Panc1 (cell line): ENCODE measurements around the gene SMIM38. TPM values are rescaled to one million over a fixed set of nuclear protein-coding genes. Genes with fewer than 3 reads are reported as not detected.

Experiments
- ATAC-seq: fragments of 200-7000 bp; cut with Tn5 transposase; 2 replicates; pipeline ENCODE4 v1.9.1; 2020; ENCODE audit warnings: mild to moderate bottlenecking, moderate library complexity
- BruUV-seq: library from RNA; stranded (reverse); fragments of 400-500 nt; replicated peaks from 2 replicates; lab custom pipeline; 2021; lab: Mats Ljungman, UMichigan
- CTCF ChIA-PET: fragments of 300-600 bp; sonication (Branson Sonifier 250); formaldehyde crosslinking; loops from one replicate; lab custom pipeline; 2022; ENCODE audit warnings: antibody characterized with exemption; lab: Charles Lee
- POLR2A ChIA-PET: fragments of 300-600 bp; sonication (Branson Sonifier 250); formaldehyde crosslinking; loops from one replicate; lab custom pipeline; 2022; ENCODE audit warnings: antibody characterized with exemption; lab: Charles Lee
- DNase-seq: peaks from one replicate; pipeline ENCODE4 v3.0.0-alpha.2; 2010; ENCODE audit warnings: low read depth, low spot score
- H3K27ac ChIP-seq: 2 replicates; pipeline ENCODE4 v1.5.1; 2011; ENCODE audit warnings: mild to moderate bottlenecking, low read length, inconsistent platforms
- H3K27me3 ChIP-seq: fragments of 200-500 bp; sonication (Bioruptor generic); 2 replicates; pipeline ENCODE4 v1.6.0; 2014; ENCODE audit warnings: low read length, inconsistent platforms; ENCODE audit not compliant: control insufficient read depth, insufficient read depth
- H3K36me3 ChIP-seq: fragments of 200-500 bp; sonication (Bioruptor generic); 2 replicates; pipeline ENCODE4 v1.5.1; 2014; ENCODE audit warnings: inconsistent platforms, mild to moderate bottlenecking, low read length, moderate library complexity; ENCODE audit not compliant: control insufficient read depth, insufficient read depth
- H3K4me1 ChIP-seq: 2 replicates; pipeline ENCODE4 v1.5.1; 2011; ENCODE audit warnings: inconsistent platforms, mild to moderate bottlenecking, low read length, moderate library complexity; ENCODE audit not compliant: control insufficient read depth, insufficient read depth
- H3K4me3 ChIP-seq, 2 experiments: 2 replicates each; pipeline ENCODE4 v1.5.1; 2011 to 2012; ENCODE audit warnings: low read depth in 2 of 2, low read length in 2 of 2, mild to moderate bottlenecking in 2 of 2, inconsistent platforms in 1 of 2, moderate library complexity in 1 of 2
- H3K9me3 ChIP-seq: fragments of 200-500 bp; sonication (Bioruptor generic); 2 replicates; pipeline ENCODE4 v1.5.1; 2014; ENCODE audit warnings: low read depth, mild to moderate bottlenecking, inconsistent platforms, low read length, moderate library complexity; ENCODE audit not compliant: control insufficient read depth, insufficient read depth
- POLR2AphosphoS5 ChIP-seq: IDR thresholded peaks from 2 replicates; pipeline ENCODE4 v1.6.1; 2012; ENCODE audit warnings: mild to moderate bottlenecking, low read depth, low read length, moderate library complexity
- SIN3A ChIP-seq: IDR thresholded peaks from 2 replicates; pipeline ENCODE4 v1.6.1; 2012; ENCODE audit warnings: low read depth, mild to moderate bottlenecking, low read length, moderate library complexity, borderline replicate concordance; ENCODE audit not compliant: insufficient read depth
- TCF7L2 ChIP-seq: IDR thresholded peaks from 2 replicates; pipeline ENCODE4 v1.6.1; 2011; ENCODE audit warnings: mild to moderate bottlenecking, low read depth, low read length, inconsistent platforms
- in situ Hi-C: cut with HindIII; loops from 2 replicates; pipeline ENCODE4 v1.10.0; 2016; ENCODE audit warnings: low sequenced_read_pairs, low pct_unique_long_range_greater_than_20kb
- intact Hi-C: fragments of 100-400 bp; cut with micrococcal nuclease; formaldehyde crosslinking; loops from one replicate; pipeline ENCODE4 v1.10.0; 2022; ENCODE audit not compliant: unreplicated experiment
- total RNA-seq: library from RNA; stranded (reverse); gene quantifications from one replicate; pipeline ENCODE4 v1.2.1, GENCODE V29; 2021; ENCODE audit not compliant: unreplicated experiment
- TF ChIP-seq, protein P1 (sequence below), 2 experiments: IDR thresholded peaks; 2 replicates each; pipeline ENCODE4 v1.6.1; 2011 to 2012; ENCODE audit warnings: low read depth in 2 of 2, control low read depth in 1 of 2, low read length in 1 of 2, mild to moderate bottlenecking in 1 of 2, moderate library complexity in 1 of 2; ENCODE audit not compliant: insufficient read depth in 1 of 2
- TF ChIP-seq, protein P2 (sequence below): fragments of 450-650 bp; IDR thresholded peaks from 2 replicates; pipeline ENCODE4 v1.5.1; 2017; ENCODE audit warnings: mild to moderate bottlenecking

The SMIM38 gene
- total RNA-seq, 1 experiment from 2014 or later, result 0.46 TPM

DNA sequence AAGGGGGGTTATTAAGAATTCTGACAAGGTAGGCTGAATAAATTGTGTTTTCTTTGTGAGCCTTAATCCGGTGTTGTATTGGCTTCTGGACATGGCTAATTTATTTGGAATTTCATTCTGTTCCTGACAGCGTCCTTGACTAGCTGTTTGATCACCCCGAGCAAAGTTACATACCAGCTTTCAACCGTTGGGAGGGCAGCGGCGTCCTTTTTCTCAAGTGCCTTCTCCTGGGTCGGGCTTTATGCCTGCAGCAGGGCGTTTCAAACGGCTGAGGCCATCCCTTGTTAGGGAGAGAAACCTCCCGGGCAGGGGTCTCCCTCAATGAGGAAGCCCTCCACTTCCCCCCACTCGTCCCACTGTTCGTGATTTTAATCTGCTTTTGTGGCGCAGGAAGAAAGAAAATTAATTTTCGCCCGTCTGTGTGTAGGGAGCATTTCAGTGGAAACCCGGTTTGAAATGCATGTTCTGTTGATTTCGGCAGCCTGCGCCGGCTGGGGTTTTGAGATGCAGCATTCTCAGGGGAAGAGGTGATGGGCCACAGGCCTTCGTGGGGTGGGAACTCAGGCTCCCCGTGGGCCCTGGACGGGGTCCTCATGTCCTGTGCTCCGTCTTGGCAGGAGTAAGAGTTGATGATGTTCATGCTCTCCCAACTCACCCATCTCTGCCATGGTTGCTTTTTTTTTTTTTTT, 2.9 kb upstream of the SMIM38 start:
- BruUV-seq, result no TSS peak
- Histone ChIP-seq H3K27ac (no peak overlapping the region), H3K4me3 (no peak overlapping the region), H3K27me3 (no peaks in the 10 kb centered on the region), H3K36me3 (no peaks in the 10 kb centered on the region), H3K9me3 (no peaks in the 10 kb centered on the region), H3K4me1 (no peaks in the 10 kb centered on the region; the same call in 1 of the 2 replicates)
- CTCF ChIA-PET, result interaction anchor here (0.7 kb wide), 1 partner anchor 17 kb away, joined by 4 read pairs; no protein-coding TSS in a partner anchor
- intact Hi-C loops (no loop called here), in situ Hi-C loops (no loop called here)
- POLR2A ChIA-PET, result no interaction called here
- no peak for DNase-seq
- TF ChIP-seq, protein P1, sequence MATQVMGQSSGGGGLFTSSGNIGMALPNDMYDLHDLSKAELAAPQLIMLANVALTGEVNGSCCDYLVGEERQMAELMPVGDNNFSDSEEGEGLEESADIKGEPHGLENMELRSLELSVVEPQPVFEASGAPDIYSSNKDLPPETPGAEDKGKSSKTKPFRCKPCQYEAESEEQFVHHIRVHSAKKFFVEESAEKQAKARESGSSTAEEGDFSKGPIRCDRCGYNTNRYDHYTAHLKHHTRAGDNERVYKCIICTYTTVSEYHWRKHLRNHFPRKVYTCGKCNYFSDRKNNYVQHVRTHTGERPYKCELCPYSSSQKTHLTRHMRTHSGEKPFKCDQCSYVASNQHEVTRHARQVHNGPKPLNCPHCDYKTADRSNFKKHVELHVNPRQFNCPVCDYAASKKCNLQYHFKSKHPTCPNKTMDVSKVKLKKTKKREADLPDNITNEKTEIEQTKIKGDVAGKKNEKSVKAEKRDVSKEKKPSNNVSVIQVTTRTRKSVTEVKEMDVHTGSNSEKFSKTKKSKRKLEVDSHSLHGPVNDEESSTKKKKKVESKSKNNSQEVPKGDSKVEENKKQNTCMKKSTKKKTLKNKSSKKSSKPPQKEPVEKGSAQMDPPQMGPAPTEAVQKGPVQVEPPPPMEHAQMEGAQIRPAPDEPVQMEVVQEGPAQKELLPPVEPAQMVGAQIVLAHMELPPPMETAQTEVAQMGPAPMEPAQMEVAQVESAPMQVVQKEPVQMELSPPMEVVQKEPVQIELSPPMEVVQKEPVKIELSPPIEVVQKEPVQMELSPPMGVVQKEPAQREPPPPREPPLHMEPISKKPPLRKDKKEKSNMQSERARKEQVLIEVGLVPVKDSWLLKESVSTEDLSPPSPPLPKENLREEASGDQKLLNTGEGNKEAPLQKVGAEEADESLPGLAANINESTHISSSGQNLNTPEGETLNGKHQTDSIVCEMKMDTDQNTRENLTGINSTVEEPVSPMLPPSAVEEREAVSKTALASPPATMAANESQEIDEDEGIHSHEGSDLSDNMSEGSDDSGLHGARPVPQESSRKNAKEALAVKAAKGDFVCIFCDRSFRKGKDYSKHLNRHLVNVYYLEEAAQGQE (IDR thresholded peaks at IDR 0.05; ENCODE audit: insufficient read depth in 1 of 2, low read depth in 2 of 2, low read length in 1 of 2), result no peak
- TF ChIP-seq TCF7L2 (no peak), POLR2AphosphoS5 (no peak), SIN3A (no peak)
- TF ChIP-seq, protein P2, sequence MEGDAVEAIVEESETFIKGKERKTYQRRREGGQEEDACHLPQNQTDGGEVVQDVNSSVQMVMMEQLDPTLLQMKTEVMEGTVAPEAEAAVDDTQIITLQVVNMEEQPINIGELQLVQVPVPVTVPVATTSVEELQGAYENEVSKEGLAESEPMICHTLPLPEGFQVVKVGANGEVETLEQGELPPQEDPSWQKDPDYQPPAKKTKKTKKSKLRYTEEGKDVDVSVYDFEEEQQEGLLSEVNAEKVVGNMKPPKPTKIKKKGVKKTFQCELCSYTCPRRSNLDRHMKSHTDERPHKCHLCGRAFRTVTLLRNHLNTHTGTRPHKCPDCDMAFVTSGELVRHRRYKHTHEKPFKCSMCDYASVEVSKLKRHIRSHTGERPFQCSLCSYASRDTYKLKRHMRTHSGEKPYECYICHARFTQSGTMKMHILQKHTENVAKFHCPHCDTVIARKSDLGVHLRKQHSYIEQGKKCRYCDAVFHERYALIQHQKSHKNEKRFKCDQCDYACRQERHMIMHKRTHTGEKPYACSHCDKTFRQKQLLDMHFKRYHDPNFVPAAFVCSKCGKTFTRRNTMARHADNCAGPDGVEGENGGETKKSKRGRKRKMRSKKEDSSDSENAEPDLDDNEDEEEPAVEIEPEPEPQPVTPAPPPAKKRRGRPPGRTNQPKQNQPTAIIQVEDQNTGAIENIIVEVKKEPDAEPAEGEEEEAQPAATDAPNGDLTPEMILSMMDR, result no peak
- no peak for ATAC-seq

- H3K27me3 ChIP-seq, result no peaks in the 10 kb centered on the region
- no TSS peak for BruUV-seq
- no peak overlapping the region for H3K4me3 ChIP-seq
- TF ChIP-seq, protein P2, result no peak
- TF ChIP-seq TCF7L2 (no peak), SIN3A (no peak)
- ChIA-PET CTCF (interaction anchor here (0.6 to 0.7 kb wide), 2 partner anchors 16 to 52 kb away, joined by 4 to 6 read pairs; no protein-coding TSS in a partner anchor), POLR2A (no interaction called here)
- no peaks in the 10 kb centered on the region; the same call in 1 of the 2 replicates for H3K4me1 ChIP-seq
- H3K9me3 ChIP-seq, result no peaks in the 10 kb centered on the region
- ATAC-seq (no peak), DNase-seq (no peak)
- in situ Hi-C loops, result no loop called here
- H3K27ac ChIP-seq, result no peak overlapping the region
- intact Hi-C loops, result no loop called here
- H3K36me3 ChIP-seq, result no peaks in the 10 kb centered on the region
These were observed 2.1 kb upstream of the SMIM38 start for GRCh38 chr11:69153661-69154060.
